OCI-LY7 (cell line): ENCODE results near the gene RBBP5. TPM values are rescaled to one million over a fixed set of nuclear protein-coding genes. Genes with fewer than 3 reads are reported as not detected.

Source experiments
- total RNA-seq, 2 experiments: library from RNA; depleted of rRNA in 1 of 2; stranded (reverse); fragments of >200 nt in 1 of 2; shearing (Covaris generic) in 1 of 2; gene quantifications; 2 replicates each; pipeline ENCODE4 v1.2.3, GENCODE V29; 2014 to 2022

RBBP5 gene
- total RNA-seq, 2 experiments from 2014 or later, result 11.9 to 17.4 TPM

Other genes starting within 250 kb of the RBBP5 start
- not detected in 2 replicates for gene CNTN2, start 78.8 kb downstream of the RBBP5 start, total RNA-seq (2014; rRNA removed; shearing (Covaris generic))
- not detected in 2 replicates for gene CNTN2, start 78.8 kb downstream of the RBBP5 start, total RNA-seq (2022)
- 2.7 and 3.4 TPM in 2 replicates for gene TMEM81, start 37.5 kb downstream of the RBBP5 start, total RNA-seq (2014; rRNA removed; shearing (Covaris generic))
- gene TMEM81, start 37.5 kb downstream of the RBBP5 start, total RNA-seq (2022), result 2.8 and 3.2 TPM in 2 replicates
- 4.7 and 5.0 TPM in 2 replicates for gene DSTYK, start 89.7 kb upstream of the RBBP5 start, total RNA-seq (2014; rRNA removed; shearing (Covaris generic))
- gene DSTYK, start 89.7 kb upstream of the RBBP5 start, total RNA-seq (2022), result 6.6 TPM in 2 replicates
- 7.0 and 7.8 TPM in 2 replicates for gene TMCC2, start 106.0 kb upstream of the RBBP5 start, total RNA-seq (2014; rRNA removed; shearing (Covaris generic))
- gene TMCC2, start 106.0 kb upstream of the RBBP5 start, total RNA-seq (2022), result 5.2 and 6.2 TPM in 2 replicates
- gene NUAK2, start 199.8 kb upstream of the RBBP5 start, total RNA-seq (2014; rRNA removed; shearing (Covaris generic)), result 6.5 and 9.1 TPM in 2 replicates
- 5.3 and 7.9 TPM in 2 replicates for gene NUAK2, start 199.8 kb upstream of the RBBP5 start, total RNA-seq (2022)
- not detected in 2 replicates for gene KLHDC8A, start 234.9 kb upstream of the RBBP5 start, total RNA-seq (2014; rRNA removed; shearing (Covaris generic))
- gene KLHDC8A, start 234.9 kb upstream of the RBBP5 start, total RNA-seq (2022), result not detected in 2 replicates